Measurements from ENCODE around the gene YPEL2.

YPEL2 gene

DNA sequence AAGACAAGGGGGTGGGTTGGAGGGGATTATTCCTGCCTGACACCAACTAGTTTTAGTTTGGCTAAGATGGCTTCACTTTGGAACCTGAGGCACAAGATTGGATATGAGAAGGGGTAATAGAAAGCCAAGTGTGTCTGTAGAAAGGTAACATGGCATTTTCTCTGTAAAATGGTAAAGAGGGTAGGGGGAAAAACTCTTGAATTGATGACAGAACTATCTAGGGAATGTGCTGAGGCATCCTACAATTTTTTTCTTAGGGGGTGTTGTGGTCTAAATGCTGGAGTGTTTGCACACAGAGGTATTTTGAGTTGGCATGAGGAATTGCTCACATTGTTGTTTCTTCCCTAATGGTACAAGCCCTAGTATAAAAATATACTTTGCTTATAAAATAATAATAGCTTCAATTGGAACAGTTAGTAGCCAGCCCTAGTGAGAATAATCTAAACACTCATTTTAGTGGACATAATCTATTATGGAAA, 25.8 kb downstream of the YPEL2 start:
- DNase-seq = no peak

DNA sequence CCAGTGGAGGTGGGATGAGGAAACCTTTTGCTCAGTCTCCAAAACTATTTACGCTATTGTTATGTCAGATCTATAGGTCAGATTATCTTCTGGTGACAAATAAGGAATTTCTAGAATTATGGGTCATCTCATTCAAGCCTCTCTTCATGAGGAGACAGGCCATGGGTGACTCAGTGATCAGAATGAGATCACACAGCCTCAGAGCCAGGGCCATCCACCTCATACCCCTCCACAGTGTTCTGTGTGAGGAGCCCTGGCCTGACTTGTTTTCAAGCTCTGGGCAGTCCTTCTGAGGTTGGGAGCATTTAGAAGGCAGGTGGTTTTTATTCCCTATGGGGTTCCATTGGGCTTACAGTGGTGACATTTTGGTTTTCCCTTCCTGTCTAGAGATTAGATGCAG, 26.5 kb downstream of the YPEL2 start:
- no peak for DNase-seq

DNA sequence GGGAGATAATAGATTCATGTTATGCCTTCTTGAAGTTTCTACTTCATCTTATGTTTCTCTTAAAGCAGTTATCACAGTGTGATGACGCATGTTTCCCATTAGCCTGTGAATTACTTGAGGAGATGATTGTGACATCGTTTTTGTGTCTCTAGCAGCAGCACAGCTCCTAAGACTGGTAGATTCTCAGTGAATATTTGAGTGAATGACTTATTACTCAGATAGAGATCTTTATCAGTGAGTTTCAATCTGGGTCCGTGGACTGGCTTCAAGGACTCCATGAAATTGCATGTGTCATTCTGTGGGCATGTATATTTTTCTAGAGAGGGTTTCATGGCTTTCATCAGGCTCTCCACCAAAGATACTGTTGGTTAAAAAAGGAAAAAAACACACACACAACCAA, 29.9 kb downstream of the YPEL2 start:
- no peak for DNase-seq

DNA sequence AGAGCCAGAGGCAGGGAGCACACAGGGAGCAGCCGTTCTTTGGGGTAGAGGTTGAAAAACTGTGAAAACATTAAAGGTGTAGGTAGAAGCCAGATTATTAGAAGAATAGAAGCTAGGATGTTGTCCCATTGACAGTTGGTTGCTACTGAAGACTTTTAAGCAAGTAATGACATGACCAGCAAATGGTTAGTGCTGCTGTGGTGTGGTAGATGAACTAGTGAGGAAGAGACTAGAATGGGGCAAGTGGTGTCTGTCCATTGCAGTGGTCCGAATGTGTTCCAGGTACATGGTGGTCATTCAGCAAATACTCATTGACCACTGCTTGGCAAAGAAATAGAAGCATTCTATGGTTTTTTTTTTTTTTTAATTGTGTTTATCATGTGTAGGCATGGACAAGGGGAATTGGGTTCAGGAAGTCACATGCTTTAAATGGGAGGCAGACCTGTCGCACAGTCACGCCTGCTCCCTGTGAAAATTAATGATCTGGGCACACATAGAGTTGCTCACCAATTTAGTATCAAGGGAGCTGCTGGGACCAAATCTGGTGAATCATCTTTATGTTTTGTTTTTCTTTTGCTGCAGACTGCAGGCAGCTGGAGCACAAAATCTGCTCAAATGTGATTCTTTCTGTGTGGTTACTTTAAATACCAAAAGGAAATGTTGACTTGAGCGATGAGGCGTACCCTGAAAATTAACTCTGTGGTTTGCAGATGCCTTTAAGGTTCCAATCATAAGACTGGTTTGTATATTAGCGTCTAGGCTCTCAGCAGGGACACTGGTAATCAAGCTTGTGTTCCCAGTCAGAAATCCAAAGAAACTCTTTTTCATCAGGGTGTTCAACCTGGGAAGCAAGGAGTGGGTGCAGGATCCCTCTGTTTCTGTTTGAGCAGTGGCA, 30.7 kb downstream of the YPEL2 start:
- peak; percentile 54 for DNase-seq

DNA sequence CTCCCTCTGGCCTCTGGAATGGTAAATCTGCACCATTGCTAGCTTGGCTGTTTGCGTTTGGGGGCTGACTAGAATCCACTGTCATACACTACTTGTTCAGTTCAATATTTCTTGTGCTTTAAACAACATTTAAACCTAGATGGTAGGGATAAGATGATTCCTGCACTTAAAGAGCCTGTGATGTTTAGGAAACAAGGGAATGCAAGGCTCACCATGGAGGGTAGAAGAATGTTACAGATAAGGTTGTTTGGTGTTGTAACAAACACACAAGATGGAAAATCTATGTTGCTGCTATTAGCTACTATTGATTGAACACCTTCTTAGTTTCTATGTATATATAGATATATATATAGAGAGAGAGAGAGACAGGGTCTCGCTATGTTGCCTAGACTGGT, 31.4 kb downstream of the YPEL2 start:
- no peak for DNase-seq

DNA sequence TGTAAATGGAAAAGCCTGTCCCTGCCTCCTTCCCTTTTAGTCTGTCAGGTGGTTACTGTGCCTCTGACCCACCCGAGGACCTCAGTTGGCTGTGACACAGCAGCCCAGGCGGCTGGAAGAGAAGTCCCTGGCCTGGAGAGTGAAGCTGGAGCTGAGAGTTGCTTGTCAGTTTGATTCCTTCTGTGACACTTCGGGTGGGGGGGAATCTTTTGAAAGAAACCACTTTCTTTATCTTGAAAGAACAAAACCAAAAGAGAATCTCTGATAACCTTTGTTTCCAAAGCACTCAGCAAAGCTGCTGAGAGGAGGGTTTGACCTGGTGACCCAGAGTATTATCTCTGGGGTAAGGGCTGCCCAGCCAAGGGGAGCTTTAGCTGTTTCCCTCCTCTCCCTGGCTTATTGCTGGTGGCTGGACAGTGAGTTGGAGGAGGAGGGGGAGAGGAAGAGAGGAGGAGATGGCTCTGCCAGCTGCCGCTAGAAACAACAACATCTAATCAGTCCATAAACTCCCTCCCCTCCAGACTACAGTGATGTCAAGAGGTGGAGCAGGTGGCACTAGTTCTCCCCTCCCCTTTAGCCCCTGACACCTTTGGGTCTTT, 34.0 kb downstream of the YPEL2 start:
- peak; percentile 40 for DNase-seq

DNA sequence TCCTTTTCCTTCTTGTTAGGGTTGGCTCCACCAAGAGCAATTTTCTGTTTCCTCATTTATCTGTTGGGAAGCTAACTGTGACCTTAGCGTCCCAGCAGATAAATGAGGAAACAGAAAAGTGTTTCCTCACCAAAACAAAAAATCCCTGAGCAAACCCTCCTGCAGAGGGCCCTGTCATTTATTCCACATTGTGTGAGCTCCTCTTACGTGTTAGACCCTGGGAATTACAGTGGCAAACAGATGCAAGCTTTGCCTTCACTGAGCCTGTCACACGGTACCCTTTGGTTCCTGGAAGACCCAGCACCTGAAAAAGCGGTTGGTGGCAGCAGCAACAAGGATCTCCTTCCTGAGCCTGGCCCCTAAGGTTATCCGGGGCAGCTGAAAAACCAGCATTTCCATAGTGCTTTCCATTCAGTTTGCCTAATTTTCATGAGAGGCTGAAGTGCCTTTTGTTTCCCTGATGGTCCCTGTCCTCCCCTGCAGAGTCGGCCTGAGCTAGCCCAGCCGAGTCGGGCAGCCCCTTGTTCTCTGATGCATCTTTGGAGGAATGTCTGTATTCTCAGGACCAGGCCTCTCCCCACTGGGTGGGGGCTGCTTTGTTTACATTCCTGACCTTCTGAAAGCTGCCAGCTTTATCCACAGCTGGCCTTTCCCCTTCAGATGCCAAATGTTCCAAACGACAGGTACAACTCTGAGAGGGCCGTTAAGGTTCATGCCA, 34.7 kb downstream of the YPEL2 start:
- no peak for DNase-seq

DNA sequence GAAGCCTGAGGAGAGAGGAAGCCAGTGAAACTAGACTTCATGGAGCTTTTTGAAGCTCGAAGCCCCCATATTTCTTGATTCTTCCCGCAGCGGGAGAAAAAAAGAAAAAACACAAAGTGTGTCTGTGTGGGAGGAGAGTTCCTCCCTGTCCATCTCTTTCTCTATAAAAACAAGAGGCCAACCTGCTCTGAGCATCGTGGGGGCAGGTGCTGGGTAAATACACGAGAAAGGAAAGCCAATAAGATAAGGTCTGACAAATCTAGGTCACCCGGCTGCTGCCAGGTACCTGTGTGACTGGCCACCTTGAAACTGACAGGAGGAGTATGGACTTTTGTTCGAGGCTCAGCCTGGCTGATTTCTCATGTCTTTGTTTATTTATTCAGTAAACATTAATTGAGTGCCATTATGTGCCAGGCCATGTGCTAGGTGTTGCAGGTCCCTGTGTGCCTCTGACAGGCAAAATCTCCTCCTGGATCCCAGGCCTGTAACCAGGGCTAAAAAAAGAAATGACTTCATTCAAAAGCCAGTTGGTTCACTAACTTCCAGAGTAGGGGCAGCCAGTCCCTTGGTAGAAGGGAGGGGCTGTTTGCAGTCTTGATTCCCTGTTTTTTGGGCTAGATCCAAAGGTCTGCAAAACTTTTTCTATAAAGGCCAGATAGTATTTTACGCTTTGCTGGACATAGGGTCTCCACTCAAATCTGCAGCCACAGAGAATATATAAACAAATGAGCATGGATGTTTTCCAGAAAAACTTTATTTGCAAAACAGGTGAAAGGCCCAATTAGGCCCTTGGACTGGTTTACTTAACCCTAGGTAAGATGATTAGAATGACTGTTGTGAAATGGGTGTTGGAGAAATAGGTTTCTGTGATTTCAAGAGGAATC, 35.6 kb downstream of the YPEL2 start:
- peak; percentile 12 for DNase-seq

DNA sequence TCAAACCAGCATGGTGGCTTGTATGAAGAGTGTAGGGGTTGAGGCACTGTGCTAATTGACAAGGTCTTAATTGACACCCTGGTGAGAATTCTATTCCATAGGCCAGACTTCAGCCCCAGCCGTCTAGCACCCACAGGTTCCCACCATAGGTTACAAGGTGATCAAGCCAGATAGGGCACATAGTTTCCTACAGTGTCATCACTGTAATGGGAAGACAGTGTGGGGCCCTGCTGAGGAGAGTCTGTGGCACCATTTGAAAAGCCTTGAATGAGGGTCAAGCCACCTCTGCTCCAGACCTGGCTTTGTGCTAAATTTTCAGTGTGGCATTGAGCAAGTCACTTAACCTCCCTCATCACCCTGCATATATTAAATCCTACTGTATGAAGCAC, 36.2 kb downstream of the YPEL2 start:
- no peak for DNase-seq

DNA sequence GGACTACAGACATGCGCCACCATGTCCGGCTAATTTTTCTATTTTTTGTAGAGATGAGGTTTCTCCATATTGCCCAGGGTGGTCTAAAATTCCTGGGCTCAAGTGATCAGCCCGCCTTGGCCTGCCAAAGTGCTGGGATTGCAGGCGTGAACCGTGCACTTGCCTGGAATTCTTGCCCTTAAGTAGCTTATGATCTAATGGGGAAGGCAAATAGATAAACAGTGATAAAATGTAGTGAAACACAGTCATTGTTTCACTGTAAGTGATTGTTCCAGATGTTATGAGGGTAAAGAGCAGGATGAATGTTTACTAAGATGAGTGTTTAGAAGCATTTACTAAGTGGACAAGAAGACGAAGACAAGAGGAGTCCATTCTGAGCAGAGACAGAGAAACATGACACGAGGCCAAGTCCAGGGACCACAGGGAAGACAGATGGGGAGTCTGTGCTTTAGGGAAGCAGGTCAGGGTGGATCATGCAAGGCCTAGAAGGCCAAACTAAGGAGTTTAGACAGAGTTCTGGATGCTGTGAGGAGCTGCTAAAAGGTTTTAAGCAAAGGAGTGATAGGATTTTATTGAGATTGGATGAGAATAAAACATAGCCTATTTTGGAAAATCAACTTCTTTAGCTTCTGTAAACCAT, 36.9 kb downstream of the YPEL2 start:
- no peak for DNase-seq

DNA sequence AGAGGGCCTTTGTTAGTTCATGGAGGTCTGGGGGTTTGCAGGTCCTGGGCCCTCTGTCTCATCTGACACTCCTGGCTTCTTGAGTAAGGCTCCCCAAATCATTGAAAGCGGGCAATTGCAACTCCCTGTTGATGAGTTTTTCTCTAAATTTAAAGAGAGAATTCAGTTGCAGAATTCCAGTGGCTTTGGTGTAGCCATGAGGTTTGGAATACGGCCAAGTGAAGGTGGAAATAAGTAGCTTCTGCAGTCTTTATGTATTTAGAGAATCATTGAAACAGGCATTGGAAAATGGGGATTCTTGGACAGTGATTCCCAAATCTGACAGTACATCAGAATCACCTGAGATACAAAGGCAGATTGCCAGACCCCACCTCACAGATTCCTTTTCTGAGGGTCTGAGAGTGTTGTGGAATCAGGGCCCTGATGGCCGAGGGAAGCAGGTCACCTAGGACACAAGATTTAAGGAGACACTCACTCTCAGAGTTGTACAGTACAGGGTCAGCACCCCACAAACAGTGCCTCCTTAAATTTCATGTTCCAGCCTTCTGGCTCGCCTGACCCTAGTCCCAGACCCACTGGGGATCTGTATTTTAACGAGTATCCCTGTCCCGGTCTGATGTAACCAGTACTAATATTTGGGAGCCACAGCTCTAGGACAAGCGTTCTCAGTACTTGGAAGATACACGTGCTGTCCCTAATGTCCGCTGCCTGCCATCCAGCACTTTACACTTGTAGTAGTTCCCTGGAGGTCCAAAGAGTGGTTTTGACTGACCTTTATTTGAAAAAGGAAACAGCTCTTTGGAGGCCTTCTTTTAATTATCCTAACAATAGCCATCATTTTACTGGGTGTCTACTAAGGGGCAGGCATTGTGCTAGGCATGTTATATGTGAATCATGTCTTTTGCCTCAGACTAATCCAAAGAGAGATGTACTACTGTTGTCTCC, 37.8 kb downstream of the YPEL2 start:
- no peak for DNase-seq

DNA sequence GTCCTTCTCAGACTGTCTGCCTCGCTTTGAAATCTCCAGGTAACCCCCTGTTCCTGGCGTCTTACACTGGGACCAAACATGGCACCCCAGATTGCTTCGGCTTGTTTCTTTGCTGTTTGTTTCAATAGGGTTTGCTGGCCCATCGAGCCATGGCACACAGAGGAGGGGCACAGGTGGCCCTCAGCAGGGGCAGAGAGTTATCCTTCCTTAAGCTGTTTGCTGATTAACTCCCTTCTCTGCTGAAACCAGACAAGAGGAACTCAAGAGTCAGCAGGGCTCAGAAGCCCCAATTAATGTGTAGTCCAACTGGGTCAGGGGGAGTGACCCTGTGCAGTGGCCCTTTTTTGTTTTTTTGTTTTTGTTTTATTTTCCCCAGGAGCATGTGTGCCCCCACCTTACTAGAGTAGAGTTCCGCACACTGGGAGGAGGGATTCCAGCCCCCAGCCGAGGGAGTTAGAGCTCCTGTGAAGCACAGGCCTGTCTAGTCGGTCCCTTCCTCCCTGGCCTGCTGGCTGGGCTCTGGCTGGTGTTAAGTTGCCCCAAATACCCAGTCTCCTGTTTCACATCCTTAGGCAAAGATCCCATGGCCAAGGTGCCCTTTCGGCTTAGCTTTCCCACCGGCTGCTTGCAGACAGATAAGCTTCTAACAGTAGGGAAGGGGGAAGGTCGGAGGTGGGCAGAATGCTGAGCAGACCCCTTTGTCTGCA, 39.3 kb downstream of the YPEL2 start:
- no peak for DNase-seq

DNA sequence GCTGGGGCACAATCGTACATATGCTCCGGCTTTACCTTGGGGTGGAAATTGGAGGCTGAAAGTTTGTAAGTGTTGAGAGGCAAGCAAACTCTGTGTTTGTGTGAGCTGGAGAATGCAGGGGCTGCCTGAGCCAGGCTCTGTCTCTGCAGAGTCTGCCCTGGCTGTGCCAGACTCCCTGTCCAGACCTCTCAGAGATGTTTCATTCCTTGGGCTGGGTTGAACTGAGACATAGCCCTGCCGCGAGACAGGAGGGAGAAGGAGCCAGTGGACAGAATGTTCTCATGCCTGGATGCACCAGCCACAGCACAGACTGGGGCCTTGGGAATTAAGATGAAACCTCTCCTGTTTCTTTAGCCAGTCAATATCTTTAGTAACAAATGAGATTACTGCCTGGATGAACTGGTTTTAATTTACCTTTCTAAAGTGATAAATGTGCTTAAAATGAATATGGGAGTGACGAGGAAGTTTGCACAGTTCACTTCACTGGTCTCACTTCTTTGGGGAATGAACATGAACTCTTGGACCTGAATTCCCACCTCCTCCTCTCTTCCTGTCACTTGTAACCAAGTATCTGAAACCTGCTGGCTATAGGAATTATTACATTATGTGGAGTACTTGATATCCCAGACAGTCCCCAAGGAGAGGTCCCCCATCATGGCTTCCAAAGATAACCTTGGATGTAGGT, 40.1 kb downstream of the YPEL2 start:
- DNase-seq = no peak

DNA sequence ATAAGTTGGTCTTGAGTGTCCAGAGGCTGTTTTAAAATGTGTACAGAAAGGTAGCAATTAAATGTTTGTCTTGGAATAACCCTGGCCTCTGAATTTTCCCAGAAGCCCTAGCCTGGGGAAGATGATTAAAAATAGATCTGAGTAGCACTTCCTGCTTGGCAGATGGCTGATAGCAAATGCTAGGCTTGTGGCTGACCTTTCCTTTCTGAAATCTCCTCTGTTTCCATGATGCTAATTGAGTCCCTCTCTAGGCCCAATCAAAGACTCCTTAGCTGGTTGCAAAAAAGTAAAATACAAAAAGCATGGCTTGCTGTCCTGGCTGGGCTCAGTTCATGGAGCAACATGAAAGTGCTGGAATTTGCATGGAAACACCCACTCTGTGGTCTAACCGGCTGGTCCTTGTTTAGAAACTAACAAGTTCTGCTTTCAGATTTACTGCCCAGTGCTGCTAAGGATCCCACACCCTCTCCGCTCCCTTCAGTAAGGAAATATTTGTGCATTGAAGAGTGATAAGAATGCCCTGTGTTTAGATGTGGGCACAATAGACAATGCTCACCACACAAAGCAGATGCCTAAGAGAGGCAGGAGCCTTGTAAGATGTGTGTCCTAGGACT, 40.8 kb downstream of the YPEL2 start:
- no peak for DNase-seq

DNA sequence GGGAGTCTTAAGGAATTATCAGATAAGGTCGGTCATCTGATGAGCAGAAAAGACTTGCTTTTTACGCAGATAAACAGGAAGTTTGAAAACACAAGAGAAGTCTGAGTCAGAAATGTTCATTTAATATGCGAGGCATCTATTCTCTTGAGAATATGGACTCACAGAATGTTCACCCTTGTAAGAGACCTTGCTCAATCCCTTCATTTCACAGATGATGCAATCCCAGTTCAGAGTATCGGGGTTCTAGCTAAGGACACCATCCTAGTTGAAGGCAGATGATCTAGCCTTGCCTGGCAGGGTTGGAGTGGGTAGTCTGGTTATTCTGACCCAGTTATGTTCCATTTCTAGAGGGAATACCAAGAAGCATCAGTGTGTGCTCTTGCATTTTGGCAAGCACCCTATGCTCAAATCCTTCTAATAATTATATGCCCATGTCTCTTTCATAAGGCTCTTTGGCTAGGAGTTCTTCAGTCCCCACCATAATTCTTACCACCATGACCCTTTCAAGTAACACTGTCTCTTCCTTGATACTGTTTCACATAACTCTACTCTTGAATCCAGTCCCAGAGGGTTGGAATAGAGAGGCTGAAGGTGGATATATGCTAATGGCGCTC, 42.5 kb downstream of the YPEL2 start:
- no peak for DNase-seq

DNA sequence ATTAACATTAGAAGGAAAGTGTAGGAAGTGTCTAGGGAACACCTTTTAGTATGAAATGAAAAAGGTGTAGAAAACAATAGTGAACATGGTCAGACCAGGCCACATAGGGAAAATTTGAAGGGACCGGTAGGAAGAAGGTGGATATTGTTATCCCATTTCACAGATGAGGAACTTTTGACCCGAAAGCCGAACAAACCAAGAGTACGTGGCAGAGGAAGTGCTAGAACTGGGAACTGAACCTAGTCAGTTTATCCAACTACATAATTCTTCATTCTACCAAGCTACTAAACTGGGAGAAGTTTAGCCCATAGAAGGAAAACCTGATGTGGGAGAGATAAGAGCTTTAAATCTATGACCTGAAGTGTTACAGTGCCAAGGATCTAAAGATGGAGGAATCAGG, 43.2 kb downstream of the YPEL2 start:
- DNase-seq = no peak

DNA sequence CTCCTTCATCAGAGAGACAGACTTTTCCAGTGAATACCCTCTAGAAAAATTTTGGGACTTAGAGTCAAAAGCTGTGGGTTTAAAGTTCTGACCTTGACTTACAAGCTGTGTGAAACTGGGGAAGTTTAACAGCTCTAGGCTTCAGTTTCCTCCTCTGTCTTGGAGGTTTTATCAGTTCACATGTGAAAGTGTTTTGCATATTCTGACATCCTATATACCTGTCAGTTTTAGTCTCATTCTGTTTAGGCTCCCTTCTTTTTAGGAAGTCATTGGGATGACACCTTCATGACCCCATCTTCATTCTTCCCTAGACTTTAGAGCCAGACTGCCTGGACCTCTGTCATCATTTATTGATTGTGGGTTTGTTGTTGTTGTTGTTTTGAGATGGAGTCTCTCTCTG, 44.4 kb downstream of the YPEL2 start:
- no peak for DNase-seq

DNA sequence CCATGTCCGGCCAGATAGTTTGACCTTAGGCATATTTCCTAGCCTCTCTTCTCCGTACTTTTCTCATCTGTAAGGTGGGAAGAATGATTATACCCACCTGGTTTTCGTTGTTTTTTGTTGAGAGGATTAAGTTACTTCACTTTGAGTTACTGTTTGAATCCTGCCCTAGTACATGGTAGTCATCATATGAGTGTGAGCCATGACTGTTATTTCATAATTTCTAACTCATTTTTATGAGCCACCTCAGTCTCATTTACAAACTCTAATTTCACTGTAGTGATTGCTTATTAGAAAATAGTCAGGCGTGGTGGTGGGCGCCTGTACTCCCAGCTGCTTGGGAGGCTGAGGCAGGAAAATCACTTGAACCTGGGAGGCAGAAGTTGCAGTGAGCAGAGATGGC, 45.1 kb downstream of the YPEL2 start:
- no peak for DNase-seq

DNA sequence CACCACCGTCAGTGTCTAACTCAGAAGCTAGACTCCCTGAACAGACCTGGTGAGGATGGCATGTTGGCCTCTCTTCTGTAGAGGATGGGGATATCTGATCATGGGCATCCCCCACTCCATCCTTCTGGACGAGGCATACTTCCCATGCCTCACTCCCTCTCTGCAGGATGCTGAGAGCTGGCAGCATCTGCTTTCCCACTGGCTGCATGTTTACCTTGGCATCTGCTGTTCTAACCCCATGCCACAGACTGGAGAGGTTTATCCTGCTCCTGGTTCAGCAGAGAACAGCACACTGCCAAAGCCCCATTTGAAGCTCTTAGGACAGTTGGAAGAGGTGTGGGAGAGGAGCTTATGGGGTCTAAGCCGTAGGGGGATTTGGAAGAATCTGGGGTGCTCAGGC, 46.0 kb downstream of the YPEL2 start:
- no peak for DNase-seq

All from central memory CD4-positive, alpha-beta T cell (primary cell).